Brain microvascular endothelial cell (primary cell): ENCODE data around the gene CIAO1.
A peak's percentile ranks its signal among the peaks of the same experiment; 100 is the strongest.
"Not testable (repeated sequence)": the region's sequence is repeated elsewhere in the genome, so short reads cannot be mapped to it uniquely, and the experiment has no call there.

Source experiments
- DNase-seq: peaks from one replicate; pipeline ENCODE4 v3.0.0-alpha.2; 2020
- H3K27ac ChIP-seq: fragments of 250-450 bp; sonication (Bioruptor Pico); 2 replicates; pipeline ENCODE4 v1.5.1; 2020; ENCODE audit warnings: mild to moderate bottlenecking, moderate library complexity
- H3K27me3 ChIP-seq: fragments of 250-450 bp; sonication (Bioruptor Pico); replicated peaks from 2 replicates; pipeline ENCODE4 v1.5.1; 2020; ENCODE audit warnings: mild to moderate bottlenecking
- H3K36me3 ChIP-seq: fragments of 250-450 bp; sonication (Bioruptor Pico); replicated peaks from 2 replicates; pipeline ENCODE4 v1.5.1; 2020; ENCODE audit warnings: mild to moderate bottlenecking
- H3K4me3 ChIP-seq: 2 replicates; pipeline ENCODE4 v1.5.1; 2011; ENCODE audit warnings: low read depth, mild to moderate bottlenecking, control low read depth, low read length, moderate library complexity
- CTCF ChIP-seq: IDR thresholded peaks from 2 replicates; pipeline ENCODE4 v1.5.1; 2011; ENCODE audit warnings: low read depth, mild to moderate bottlenecking, moderate library complexity, low read length, control low read depth, inconsistent platforms; ENCODE audit errors: missing control alignments
- in situ Hi-C: cut with HindIII; loops from 2 replicates; pipeline ENCODE4 v1.10.0; 2017; ENCODE audit warnings: low sequenced_read_pairs, low pct_ligation_motif_present

The CIAO1 gene

DNA sequence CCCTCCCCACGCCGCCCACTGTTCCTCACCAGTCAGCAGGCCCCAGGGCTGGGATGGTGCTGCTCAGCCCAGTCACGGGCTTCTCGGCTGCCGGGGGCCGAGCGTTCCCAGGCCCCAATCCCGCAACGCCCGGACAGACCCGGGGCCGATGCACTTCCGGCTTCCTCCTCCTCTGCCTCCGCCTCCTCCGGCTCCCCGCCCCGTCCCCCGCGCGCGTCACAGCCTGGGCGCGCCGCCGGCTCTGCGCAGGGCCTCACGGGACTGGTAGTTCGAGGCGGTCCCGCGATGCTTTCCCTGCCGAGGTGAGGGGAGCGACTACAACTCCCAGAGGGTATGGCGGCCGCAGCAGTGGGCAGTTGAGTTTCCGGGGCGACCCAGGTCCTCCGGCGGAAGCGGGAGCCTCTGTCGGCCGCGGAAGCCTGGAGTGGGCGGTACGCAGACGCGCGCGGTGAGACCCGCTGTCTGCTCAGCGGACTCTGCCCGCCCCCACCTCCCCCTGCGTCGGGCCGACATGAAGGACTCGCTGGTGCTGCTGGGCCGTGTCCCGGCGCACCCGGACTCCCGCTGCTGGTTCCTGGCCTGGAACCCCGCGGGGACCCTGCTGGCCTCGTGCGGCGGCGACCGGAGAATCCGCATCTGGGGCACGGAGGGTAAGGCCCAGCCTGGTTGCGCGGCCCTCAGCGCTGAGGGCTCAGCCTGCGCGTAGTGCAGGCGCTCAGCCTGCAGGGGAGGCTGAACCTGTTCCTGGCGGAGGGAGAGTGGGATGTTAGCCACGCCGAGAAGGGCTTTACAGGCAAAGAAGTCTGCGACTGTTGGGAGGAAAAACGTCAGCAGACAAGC, at the start of gene CIAO1, which contains the start of gene TMEM127:
Gene CIAO1 (plus strand): TSS at position 386 of the 840 bp plus-strand sequence. CDS start 126 bp downstream, at position 512.
Gene TMEM127 (minus strand): TSS at position 158 of the 840 bp plus-strand sequence. CDS start 616 bp downstream, outside the sequence.
- H3K36me3 ChIP-seq, result peaks cover 16% of the 10 kb centered on the region
- peak; percentile 56 for TF ChIP-seq CTCF
- H3K27ac ChIP-seq, result peak within 1 kb of the TSS; percentile 70
- peak within 1 kb of the TSS; percentile 93 for H3K4me3 ChIP-seq
- peak; percentile 98 for DNase-seq
- in situ Hi-C loops, result no loop called here
- no peaks in the 10 kb centered on the region for H3K27me3 ChIP-seq

DNA sequence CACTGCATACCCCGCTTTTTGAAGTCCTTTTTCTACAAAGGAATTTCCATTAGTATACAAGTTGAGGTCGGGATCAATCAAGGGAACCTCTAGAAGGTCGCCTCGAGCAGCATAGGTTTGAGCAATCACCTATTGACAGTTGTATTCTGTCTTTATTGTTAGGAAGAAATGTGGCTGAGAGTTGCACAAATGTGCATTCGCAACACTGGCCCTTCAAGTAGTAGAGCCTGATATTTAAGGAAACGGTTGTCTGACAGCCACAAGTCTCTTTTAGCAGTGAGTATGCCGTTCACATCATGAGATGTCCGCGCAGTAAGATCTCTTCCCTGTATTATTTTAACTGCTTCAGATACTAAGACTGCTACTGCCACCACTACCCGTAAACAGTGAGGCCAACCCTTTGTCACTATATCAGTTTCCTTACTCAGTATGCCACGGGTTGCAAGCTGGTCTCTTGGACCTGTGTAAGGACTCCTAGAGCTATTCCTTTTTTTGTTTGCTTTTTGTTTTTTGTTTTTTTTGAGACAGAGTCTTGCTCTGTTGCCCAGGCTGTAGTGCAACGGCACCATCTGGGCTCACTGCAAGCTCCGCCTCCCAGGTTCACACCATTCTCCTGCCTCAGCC, 47.4 kb upstream of the CIAO1 start:
- Histone ChIP-seq H3K4me3 (no peak overlapping the region), H3K27me3 (no peaks in the 10 kb centered on the region), H3K27ac (no peak overlapping the region), H3K36me3 (no peaks in the 10 kb centered on the region)
- in situ Hi-C loops, result no loop called here
- no peak for DNase-seq
- TF ChIP-seq CTCF, result no peak

DNA sequence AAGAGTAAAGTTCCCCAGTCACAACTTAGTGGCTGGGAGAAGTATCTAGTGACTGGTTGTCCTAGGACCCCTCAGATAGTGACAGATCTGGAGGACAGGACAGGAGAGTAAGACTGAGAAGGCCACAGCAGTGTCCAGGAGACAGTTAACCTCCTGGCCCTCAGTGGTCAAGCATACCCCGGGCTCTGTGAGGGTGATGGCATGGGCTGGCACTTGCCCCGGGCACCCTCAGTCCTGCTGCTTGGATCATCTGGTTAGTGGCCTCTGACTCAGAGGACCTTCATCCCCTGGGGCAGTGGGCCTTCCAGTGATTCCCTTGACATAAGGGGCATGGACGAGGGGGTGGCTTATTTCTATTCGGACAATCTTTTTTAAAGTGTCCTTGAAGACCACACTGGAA, 46.1 kb upstream of the CIAO1 start:
- H3K36me3 ChIP-seq, DNase-seq, H3K27ac ChIP-seq, H3K4me3 ChIP-seq, in situ Hi-C loops, H3K27me3 ChIP-seq: not testable (repeated sequence)

- H3K4me3 ChIP-seq, H3K27me3 ChIP-seq, H3K27ac ChIP-seq, DNase-seq, H3K36me3 ChIP-seq, in situ Hi-C loops: not testable (repeated sequence)
Measured at GRCh38 chr2:96221106-96221505, 44.9 kb upstream of the CIAO1 start.

DNA sequence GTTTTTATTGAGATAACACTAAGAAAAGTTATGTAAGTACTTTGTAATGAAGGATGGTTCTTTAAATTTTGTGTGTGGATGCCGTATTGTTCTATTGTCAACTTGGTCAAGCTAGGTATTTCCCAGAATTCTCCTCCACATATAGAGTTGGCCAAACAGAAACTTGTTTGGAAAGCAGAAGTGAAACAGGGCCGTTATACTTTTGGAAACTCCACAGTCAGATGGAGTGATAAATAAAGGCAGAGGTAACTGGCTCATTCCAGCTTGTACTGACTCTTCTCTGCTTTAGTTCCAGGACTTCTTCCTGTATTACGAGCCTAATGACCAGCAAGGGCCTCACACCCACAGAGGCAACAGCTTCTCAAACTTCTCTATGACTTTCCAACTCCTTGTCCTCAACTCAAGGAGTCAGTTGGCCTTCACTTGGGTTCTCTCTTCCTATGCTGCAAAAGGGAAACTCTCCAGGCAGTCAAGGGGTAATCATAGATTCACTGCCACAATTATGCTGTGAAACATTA, 41.0 kb upstream of the CIAO1 start:
- TF ChIP-seq CTCF, result no peak
- Histone ChIP-seq H3K27me3 (no peaks in the 10 kb centered on the region), H3K36me3 (no peaks in the 10 kb centered on the region), H3K27ac (no peak overlapping the region), H3K4me3 (no peak overlapping the region)
- DNase-seq, result no peak
- in situ Hi-C loops, result no loop called here

DNA sequence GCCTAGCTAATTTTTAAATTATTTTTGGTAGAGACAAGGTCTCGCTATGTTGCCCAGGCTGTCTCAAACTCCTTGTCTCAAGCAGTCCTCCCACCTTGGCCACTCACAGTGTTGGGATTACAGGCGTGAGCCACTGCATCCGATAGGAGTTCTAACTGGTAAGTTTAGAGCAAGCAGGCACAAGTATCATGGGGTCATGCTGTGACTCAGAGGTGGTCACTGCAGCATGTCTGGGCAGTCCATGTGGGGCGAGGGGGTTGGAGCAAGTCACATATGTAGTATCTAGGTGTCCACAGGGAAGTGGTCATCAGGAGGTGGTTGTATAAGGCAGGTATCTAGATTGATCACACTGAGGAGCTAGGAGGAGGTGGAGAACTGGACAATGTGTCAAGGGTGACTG, 34.7 kb upstream of the CIAO1 start:
- Histone ChIP-seq H3K36me3 (no peaks in the 10 kb centered on the region), H3K4me3 (no peak overlapping the region), H3K27ac (no peak overlapping the region), H3K27me3 (no peaks in the 10 kb centered on the region)
- in situ Hi-C loops, result no loop called here
- DNase-seq, result no peak
- no peak for TF ChIP-seq CTCF
